Tibial nerve (tissue), 4 donors: ENCODE results near the gene KLHL22. TPM values are rescaled to one million over a fixed set of nuclear protein-coding genes. Genes with fewer than 3 reads are reported as not detected.

Source experiments
- DNase-seq, 2 donors: peaks; one replicate each; pipeline ENCODE4 v3.0.0-alpha.2; 2019; ENCODE audit warnings: low spot score in 2 of 2
- H3K27ac ChIP-seq, 4 donors: fragments of 200-600 bp; sonication (generic) in 3 of 4; one replicate each; pipeline ENCODE4 v1.5.1; 2017 to 2019; ENCODE audit warnings: mild to moderate bottlenecking in 1 of 4
- H3K27me3 ChIP-seq, 2 donors: fragments of 200-600 bp; sonication (generic) in 1 of 2; one replicate each; pipeline versions ENCODE4 v1.5.1 to v1.6.0; 2017 to 2019
- H3K36me3 ChIP-seq, 3 donors: fragments of 200-600 bp; sonication (generic); one replicate each; pipeline ENCODE4 v1.5.1; 2018 to 2019
- H3K4me1 ChIP-seq, 4 donors: fragments of 200-600 bp; sonication (generic) in 3 of 4; one replicate each; pipeline ENCODE4 v1.5.1; 2017 to 2019
- H3K4me3 ChIP-seq, 4 donors: fragments of 200-600 bp; sonication (generic) in 3 of 4; one replicate each; pipeline ENCODE4 v1.5.1; 2017 to 2019; ENCODE audit warnings: mild to moderate bottlenecking in 1 of 4, moderate library complexity in 1 of 4
- H3K9me3 ChIP-seq, 4 donors: fragments of 200-600 bp; sonication (generic) in 3 of 4; one replicate each; pipeline ENCODE4 v1.5.1; 2017 to 2019
- EP300 ChIP-seq, 2 donors: sonication (generic); formaldehyde crosslinking; IDR thresholded peaks; one replicate each; pipeline ENCODE4 v1.6.1; 2017; ENCODE audit warnings: antibody characterized with exemption in 2 of 2, mild to moderate bottlenecking in 1 of 2
- POLR2A ChIP-seq, 2 donors: fragments of 450-650 bp; IDR thresholded peaks; one replicate each; pipeline ENCODE4 v1.6.1; 2017; ENCODE audit warnings: antibody characterized with exemption in 2 of 2, mild to moderate bottlenecking in 2 of 2, moderate library complexity in 2 of 2
- WGBS, 2 donors: methylation state at CpG; one replicate each; pipeline ENCODE4 v1.1.5; 2018; 5-methylcytosine and 5-hydroxymethylcytosine counted together
- total RNA-seq, 4 donors: library from RNA; depleted of rRNA; stranded (reverse); fragments of >200 nt; gene quantifications; one replicate each; pipeline ENCODE4 v1.1.0, GENCODE V29; 2016
- TF ChIP-seq, protein P1 (sequence below), 5 experiments: fragments of 200-600 bp in 3 of 5; fragments of 450-650 bp in 2 of 5; sonication (generic) in 3 of 5; IDR thresholded peaks; one replicate each; pipeline ENCODE4 v1.5.1; 2016 to 2019; ENCODE audit warnings: antibody characterized with exemption in 5 of 5, mild to moderate bottlenecking in 3 of 5, moderate library complexity in 2 of 5

Gene KLHL22
- total RNA-seq, 4 donors from 2014 or later: 31.6 to 50.4 (median 41.4) TPM

DNA sequence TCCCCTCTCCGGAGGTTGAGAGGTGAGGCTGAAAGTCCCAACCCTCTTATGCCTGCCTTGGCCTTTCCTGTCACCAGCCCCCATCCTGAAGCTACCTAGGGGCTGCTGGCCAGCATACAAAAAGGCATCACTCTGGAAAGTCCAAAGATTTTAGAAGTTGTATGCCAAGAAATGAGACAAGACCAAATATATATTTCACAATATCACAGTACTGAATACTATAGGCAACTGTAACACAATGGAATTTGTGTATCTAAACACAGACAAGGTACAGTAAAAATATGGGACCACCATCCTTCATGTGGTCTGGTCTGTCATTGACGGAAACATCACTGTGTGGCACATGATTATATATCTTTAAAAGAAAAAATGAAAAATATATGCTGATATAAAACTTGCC is 4.2 kb downstream of the KLHL22 start:
- no peak for DNase-seq
- 90 to 94% methylated on average over 2 of the region's 2 CpGs for WGBS, 2 donors
- no peak for TF ChIP-seq POLR2A (IDR thresholded peaks at IDR 0.05)
- TF ChIP-seq EP300 (IDR thresholded peaks at IDR 0.05): no peak
- TF ChIP-seq, protein P1, sequence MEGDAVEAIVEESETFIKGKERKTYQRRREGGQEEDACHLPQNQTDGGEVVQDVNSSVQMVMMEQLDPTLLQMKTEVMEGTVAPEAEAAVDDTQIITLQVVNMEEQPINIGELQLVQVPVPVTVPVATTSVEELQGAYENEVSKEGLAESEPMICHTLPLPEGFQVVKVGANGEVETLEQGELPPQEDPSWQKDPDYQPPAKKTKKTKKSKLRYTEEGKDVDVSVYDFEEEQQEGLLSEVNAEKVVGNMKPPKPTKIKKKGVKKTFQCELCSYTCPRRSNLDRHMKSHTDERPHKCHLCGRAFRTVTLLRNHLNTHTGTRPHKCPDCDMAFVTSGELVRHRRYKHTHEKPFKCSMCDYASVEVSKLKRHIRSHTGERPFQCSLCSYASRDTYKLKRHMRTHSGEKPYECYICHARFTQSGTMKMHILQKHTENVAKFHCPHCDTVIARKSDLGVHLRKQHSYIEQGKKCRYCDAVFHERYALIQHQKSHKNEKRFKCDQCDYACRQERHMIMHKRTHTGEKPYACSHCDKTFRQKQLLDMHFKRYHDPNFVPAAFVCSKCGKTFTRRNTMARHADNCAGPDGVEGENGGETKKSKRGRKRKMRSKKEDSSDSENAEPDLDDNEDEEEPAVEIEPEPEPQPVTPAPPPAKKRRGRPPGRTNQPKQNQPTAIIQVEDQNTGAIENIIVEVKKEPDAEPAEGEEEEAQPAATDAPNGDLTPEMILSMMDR (IDR thresholded peaks at IDR 0.05): no peak
- peaks cover 0 to 19% (median 0%) of the 10 kb centered on the region in 3 donors for H3K36me3 ChIP-seq
- H3K27ac ChIP-seq: no peak overlapping the region
- H3K4me1 ChIP-seq: peaks cover 0 to 27% (median 13%) of the 10 kb centered on the region in 4 donors
- no peak overlapping the region for H3K4me3 ChIP-seq
- no peaks in the 10 kb centered on the region for H3K27me3 ChIP-seq
- H3K9me3 ChIP-seq: no peaks in the 10 kb centered on the region

DNA sequence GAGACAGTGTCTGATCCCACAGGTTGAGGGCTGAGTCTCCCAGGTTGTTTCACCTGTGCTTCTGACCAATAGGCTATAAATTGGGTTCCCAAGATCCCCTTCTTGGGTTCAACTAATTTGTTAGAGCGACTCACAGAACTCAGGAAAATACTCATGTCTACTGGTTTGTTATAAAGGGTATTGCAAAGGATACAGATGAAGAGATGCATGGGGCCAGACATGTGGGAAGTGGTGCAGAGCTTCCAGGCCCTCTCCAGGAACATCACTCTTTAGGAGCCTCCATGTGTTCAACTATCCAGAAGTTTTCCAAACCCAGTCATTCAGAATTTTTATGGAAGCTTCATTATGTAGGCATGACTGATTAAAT is 4.7 kb downstream of the KLHL22 start:
- 95 to 100% methylated on average over 1 of the region's 1 CpG for WGBS, 2 donors
- Histone ChIP-seq H3K9me3 (no peaks in the 10 kb centered on the region), H3K36me3 (peaks cover 0 to 19% (median 0%) of the 10 kb centered on the region in 3 donors), H3K4me3 (no peak overlapping the region), H3K4me1 (peaks cover 0 to 27% (median 13%) of the 10 kb centered on the region in 4 donors), H3K27ac (no peak overlapping the region), H3K27me3 (no peaks in the 10 kb centered on the region)
- no peak for DNase-seq
- TF ChIP-seq EP300 (IDR thresholded peaks at IDR 0.05) (no peak), POLR2A (IDR thresholded peaks at IDR 0.05) (no peak)
- TF ChIP-seq, protein P1 (IDR thresholded peaks at IDR 0.05): no peak

DNA sequence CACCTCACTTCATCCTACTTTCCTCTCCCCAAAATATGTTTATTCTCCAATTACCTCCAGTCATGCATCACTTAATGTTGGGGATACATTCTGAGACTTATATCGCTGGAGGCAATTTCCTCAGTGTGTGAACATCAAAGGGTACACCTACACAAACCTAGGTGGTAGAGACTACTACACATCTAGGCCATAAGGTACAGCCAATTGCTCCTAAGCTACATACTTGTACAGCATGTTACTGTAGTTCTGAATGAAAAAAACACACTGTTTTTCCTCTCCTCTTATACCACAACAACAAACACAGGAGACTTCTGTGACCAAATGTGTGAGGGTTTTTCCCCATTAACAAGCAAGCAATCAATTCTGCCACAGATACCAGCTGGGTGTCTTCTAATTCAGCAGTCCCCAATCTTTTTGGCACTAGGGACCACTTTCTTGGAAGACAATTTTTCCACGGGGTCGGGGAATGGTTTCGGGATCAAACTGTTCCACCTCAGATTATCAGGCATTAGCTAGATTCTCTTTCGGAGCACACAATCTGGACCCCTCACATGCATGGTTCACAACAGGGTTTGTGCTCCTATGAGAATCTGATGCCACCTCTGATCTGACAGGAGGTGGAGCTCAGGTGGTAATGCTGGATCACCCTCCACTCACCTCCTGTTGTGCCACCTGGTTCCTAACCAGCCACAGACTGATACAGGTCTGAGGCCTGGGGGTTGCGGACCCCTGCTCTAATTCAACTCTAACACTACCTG is 5.2 kb downstream of the KLHL22 start:
- no peak for DNase-seq
- TF ChIP-seq EP300 (IDR thresholded peaks at IDR 0.05) (no peak), POLR2A (IDR thresholded peaks at IDR 0.05) (no peak)
- TF ChIP-seq, protein P1 (IDR thresholded peaks at IDR 0.05): no peak
- peaks cover 0 to 19% (median 0%) of the 10 kb centered on the region in 3 donors for H3K36me3 ChIP-seq
- no peaks in the 10 kb centered on the region for H3K27me3 ChIP-seq
- 88 to 90% methylated on average over 6 of the region's 6 CpGs for WGBS, 2 donors
- H3K9me3 ChIP-seq: no peaks in the 10 kb centered on the region
- no peak overlapping the region for H3K4me3 ChIP-seq
- H3K27ac ChIP-seq: no peak overlapping the region
- H3K4me1 ChIP-seq: peaks cover 0 to 27% (median 13%) of the 10 kb centered on the region in 4 donors

DNA sequence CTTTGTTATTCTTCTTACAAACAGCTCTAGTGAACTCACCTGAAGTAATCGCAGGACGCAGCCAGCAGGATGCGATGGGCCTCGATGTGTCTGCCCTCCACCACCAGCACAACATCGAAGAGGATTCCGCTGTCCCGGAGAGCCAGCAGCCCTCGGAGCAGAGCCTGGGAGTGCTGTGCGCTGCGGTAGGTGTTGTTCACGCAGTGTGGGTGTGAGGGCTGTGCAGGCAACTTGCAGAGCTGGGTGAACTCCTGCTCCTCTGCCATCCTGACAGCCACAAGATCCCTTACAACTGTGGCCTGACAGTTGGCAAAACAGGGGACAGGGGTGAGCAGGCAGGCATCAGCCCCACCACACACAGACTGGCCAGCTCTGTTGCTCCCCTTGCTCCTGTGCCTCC is 6.6 kb downstream of the KLHL22 start:
- DNase-seq: no peak
- Histone ChIP-seq H3K4me1 (peaks cover 0 to 16% (median 4%) of the 10 kb centered on the region in 4 donors), H3K9me3 (no peaks in the 10 kb centered on the region), H3K36me3 (peaks cover 0 to 19% (median 0%) of the 10 kb centered on the region in 3 donors), H3K27me3 (no peaks in the 10 kb centered on the region), H3K4me3 (no peak overlapping the region), H3K27ac (no peak overlapping the region)
- WGBS, 2 donors: 70 to 77% methylated on average over 11 of the region's 11 CpGs
- TF ChIP-seq, protein P1 (IDR thresholded peaks at IDR 0.05): no peak
- TF ChIP-seq EP300 (IDR thresholded peaks at IDR 0.05) (no peak), POLR2A (IDR thresholded peaks at IDR 0.05) (no peak)

DNA sequence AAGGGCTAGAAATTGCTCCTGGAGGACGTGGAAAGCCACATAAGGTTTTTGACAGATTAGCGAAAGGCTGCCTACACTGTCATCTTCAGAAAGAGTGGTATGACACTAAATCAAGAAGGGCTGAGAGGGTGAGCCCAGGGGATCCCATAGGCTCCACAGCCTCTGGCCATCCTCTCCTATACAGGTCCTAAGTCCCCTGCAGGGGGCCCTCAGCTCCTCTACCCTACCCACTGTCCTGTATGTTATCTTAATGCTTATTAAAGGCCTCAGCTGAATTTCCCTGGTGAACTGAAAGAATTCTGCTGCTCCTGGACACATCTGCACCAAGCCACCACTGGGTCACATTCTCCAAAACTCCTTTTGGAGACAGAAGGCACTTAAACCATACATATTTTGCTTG is 7.9 kb downstream of the KLHL22 start:
- H3K4me3 ChIP-seq: no peak overlapping the region
- no peak overlapping the region for H3K27ac ChIP-seq
- WGBS, 2 donors: 94 to 100% methylated on average over 2 of the region's 2 CpGs
- DNase-seq: no peak
- TF ChIP-seq, protein P1 (IDR thresholded peaks at IDR 0.05): no peak
- TF ChIP-seq EP300 (IDR thresholded peaks at IDR 0.05) (no peak), POLR2A (IDR thresholded peaks at IDR 0.05) (no peak)
- peaks cover 0 to 6% (median 0%) of the 10 kb centered on the region in 4 donors for H3K4me1 ChIP-seq
- H3K36me3 ChIP-seq: peaks cover 0 to 27% (median 0%) of the 10 kb centered on the region in 3 donors
- no peaks in the 10 kb centered on the region for H3K27me3 ChIP-seq
- no peaks in the 10 kb centered on the region for H3K9me3 ChIP-seq
